ENCODE data around the gene NMNAT2.

DNA sequence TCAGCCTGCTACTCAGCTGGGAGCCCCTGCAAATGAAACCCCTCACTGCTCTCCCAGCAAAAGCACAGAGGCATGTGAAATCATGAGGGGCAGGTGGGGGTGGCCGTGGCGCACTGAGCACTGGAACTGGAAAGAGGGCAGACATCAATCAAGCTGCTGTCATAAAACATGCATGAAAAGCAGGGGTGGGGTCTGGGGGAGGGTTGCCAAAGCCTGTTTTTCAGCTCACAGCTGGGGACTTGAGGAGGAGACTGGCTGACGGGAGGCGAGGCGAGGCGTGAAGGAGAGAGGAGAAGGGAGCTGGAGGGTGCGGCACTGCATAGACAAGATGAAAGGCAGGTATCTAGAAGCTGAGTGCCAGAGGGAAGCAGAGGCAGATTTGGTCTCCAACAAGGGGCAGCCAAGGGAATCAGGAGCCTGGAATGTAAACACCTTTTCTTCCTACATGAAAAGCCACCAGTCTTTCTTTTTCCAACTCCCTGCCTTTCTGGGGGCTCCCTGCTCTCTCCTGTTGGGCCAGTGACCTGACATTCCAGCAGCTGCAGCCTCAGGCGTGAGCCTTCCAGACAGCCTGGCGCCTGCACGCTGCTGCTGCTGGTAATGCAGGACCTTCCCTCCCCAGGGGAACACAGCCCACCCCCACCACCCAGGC lies 87.0 kb downstream of the NMNAT2 start:
- TF ChIP-seq, protein P1, sequence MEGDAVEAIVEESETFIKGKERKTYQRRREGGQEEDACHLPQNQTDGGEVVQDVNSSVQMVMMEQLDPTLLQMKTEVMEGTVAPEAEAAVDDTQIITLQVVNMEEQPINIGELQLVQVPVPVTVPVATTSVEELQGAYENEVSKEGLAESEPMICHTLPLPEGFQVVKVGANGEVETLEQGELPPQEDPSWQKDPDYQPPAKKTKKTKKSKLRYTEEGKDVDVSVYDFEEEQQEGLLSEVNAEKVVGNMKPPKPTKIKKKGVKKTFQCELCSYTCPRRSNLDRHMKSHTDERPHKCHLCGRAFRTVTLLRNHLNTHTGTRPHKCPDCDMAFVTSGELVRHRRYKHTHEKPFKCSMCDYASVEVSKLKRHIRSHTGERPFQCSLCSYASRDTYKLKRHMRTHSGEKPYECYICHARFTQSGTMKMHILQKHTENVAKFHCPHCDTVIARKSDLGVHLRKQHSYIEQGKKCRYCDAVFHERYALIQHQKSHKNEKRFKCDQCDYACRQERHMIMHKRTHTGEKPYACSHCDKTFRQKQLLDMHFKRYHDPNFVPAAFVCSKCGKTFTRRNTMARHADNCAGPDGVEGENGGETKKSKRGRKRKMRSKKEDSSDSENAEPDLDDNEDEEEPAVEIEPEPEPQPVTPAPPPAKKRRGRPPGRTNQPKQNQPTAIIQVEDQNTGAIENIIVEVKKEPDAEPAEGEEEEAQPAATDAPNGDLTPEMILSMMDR (conservative IDR thresholded peaks at IDR 0.05; ENCODE audit: low read length): no peak
- no peak for TF ChIP-seq EZH2phosphoT487 (IDR thresholded peaks at IDR 0.05; ENCODE audit: borderline replicate concordance, low read depth, low read length)

Data from OCI-LY7 (cell line).